Measurements from ENCODE around the gene CCDC47.

The CCDC47 gene

DNA sequence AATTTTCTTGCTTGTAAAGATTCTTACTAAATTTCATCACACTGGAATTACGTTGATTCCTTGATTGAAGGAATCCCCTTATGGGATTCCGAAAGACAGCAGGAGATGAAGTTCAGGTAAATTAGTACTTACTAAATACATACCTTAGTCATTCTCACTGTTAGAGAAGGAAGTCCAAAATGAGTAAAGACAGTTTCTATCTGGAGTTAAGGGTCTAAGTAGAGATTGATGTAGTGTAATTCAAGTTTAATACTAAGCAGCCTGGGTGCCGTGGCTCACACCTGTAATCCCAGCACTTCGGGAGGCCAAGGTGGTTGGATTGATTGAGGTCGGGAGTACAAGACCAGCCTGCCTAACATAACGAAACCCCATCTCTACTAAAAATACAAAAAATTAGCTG lies 10.1 kb upstream of the CCDC47 start:
- DNase-seq, result no peak

DNA sequence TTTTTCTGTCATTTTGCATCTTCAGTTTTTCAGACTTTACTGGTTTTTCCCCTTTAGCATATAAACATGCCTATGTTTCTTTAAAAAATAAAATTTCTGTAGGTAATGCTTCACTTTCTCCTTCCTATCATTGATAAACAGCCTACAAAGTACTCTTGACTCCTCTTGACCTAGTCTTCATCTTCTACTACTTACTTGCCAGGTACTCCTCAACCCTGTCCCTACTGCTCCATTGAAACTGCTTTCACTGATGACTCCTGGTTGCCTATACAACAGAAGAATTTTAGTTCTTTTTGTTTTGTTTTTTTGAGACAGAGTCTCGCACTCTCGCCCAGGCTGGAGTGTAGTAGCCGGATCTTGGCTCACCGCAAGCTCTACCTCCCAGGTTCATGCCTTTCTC lies 7.5 kb upstream of the CCDC47 start:
- DNase-seq, result no peak

DNA sequence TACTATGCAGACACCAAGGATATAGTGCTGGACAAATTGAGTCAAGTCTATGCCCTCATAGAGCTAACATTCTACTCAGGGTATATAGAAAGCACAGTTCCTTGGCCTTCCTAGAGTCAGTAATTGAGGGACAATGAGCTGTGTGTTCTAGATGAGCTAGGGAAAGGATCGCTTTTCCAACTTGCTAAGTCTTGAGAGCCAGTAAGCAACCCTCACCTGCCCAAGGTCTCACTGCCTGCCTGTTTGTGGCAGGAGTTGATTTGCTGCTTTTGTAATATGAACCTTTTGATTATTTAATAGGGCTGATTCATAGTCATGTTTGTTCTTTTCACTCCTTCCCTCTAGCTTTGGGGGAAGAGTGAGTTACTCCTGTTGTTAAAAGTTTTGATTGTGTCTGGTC lies 7.1 kb upstream of the CCDC47 start:
- no peak for DNase-seq

DNA sequence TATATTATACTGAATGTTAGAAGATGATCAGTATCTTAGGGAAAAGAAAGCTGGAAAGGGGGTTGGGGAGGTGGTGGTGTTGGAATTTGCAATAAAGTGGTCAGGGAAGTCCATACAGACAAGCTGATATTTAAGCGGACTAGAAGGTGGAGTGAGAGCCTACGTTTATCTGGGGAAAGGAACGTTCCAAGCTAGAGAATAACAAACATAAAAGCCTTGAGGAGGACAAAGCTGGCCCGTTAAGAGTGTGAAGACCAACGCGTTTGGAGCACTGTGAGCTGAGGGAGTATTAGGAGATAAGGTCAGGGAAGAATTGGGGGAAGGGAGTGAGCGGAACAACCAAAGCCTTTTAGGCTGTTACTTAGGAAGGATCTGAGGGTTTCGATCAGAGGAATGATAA lies 2.0 kb upstream of the CCDC47 start:
- DNase-seq, result no peak

DNA sequence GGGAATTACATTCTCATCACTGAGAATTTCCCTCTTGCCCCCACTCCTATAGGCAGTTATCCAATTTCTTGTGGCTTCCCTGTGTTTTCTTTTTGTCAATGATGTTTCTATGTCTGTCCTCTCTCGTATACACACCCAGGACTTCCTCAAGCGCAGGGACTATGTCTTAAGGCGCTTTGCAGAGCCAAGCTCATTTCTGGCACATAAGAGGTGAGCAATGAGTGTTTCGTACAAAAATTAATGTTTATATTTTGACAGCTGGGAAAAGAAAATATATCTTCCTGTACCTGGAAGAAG lies 1.5 kb upstream of the CCDC47 start:
- DNase-seq, result no peak

DNA sequence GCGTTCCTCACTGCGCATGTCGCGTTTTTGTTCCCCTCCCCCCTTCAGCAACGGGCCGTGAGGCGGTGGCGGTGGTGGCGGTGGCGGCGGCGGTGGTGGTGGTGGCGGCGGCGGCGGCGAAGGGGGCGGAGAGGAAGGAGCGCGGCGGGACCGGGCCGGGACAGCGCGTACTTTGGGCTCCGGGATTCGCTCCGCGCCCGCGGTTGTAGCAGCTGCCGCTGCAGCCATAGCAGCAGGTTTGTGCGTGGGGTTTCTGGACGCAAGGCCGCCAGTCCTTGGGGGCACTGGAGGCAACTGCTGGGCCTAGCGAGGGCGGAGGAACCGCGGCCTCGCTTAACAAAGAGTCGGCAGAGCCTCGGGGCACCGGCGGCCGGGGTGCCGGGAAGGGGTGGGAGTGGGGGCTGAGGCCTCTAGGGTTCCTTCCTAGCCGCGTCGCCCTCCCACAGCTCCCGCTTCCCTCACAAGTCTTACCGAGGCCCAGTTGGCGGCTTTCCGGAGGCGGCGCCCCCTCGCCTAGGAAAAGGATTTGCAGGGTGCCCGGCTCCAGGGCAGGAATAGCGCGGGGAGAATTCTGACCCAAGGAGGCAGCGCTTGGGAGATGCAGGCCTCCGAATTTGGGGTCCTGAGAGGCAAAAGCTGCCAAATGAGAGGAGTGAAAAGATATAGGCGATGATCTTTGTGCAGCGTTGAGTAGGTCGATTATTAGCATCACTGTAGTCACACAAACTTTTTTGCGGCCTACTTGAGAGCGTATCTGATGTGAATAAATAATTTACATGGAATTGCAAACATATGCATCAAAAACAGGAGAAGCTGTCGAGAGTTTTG lies 958 bp upstream of the CCDC47 start, which contains the start of gene DDX42:
DDX42 (plus strand) TSS at position 30 of the 828 bp plus-strand sequence. CDS start 12,880 bp downstream, outside the sequence.
- DNase-seq, result no peak

DNA sequence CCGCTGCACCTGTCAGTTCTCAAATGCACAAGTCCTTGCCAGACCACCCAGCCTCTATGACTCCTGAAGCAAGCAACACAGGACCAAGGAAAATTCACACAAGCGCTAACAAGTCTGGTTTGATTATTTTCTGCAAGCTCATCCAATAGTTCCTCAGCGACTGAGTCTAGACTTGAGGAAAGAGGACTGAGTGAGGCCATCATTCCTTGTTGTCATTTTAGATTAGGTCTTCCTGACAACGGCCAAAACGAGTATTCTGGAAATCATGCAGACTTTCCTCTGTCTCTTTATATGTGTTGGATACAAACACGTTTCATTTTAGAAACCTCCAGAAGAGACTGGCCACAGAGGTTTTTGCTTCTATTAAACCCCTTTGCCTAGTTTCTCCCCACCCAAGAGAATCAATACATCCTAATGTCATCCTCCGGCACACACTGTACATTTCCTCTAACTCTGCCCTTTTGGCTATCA lies 561 bp downstream of the CCDC47 start:
- DNase-seq, result no peak

DNA sequence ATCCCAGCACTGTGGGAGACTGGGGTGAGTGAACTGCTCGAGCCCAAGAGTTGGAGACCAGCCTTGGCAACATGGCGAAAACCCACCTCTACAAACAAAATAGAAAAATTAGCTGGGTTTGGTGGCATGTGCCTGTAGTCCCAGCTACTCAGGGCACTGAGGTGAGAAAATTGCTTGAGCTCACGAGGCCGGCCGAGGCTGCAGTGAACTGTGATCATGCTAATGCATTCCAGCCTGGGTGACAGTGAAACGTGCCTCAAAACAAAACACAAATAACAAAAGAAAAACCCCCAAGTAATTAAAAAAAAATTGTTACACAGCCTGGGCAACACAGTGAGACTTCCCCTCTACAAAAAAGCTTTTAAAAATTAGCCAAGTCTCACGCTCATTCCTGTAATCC lies 5.0 kb downstream of the CCDC47 start:
- DNase-seq, result no peak

DNA sequence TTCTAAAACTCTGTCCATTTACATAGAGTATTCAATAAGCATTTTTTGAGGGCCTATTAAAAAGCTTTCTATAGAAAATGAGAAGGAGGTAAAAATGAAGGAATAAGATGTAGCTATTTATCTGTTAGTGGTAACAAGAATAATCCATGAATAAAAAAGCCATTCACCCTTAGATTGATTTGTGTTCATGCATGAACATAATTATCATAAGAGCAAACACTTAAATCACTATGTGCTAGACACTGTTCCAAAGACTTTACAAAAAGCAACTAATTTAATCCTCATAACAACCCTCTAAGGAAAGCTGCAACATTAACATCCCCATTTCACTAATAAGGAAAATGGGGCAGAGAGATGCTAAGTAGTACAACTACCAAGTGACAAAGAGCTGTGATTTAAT lies 6.6 kb downstream of the CCDC47 start:
- DNase-seq, result no peak

DNA sequence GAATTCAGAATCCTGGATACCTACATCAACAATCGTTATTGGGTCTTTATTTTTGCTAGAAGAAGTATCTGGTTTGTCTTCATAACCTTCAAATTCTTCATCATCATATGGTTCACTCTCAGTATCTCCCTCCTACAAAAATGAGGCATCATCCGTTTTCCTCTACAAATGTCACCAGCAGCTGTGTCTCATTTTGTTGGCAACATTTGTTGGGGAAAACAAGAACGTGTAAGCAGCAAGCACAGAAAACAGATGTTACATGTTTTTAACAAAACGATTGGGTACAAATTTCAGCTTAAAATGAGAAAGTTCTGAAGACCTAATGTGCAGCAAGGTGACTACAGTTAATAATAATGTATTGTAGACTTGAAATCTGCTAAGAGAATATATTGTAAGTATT lies 8.7 kb downstream of the CCDC47 start:
- DNase-seq, result no peak

DNA sequence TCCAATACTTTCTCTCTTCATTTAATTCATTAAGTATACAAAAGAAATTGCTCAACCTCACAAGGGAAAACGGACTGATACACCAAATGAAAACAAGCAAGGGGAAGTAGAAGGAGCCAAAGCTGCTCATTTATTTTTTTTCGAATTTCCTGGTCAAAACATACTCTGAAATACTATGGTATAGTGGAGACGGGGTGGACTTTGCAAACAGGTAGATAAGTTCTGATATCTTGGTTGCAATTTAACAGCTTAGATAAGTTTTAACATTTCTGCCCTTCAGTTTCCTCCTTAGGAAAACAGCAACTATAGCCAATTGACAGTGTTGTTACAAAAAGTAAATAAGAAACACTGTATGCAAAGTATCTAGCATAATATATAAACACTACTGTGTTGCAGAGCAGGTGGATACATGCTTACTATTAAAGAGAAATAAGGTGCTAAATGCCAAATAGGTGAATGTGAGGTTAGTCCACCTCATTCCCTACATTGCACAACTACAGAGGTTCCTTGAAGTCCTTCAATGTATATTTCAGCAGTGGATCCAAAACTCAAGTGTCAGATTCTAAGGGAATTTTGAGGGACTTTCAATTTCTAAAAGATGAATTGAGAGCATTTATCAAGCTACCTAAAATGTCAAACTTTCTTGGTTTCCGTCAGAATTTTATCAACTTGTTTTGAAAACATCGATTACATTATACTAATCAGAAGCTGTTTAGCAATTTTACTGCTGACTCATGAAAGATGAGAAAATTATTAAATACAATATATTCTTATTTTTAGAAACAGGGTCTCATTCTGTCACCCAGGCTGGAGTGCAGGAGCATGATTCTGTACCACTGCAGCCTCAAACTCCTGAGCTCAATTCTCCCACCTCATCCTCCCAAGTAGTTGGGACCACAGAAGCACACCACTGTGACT lies 11.0 kb downstream of the CCDC47 start:
- no peak for DNase-seq

DNA sequence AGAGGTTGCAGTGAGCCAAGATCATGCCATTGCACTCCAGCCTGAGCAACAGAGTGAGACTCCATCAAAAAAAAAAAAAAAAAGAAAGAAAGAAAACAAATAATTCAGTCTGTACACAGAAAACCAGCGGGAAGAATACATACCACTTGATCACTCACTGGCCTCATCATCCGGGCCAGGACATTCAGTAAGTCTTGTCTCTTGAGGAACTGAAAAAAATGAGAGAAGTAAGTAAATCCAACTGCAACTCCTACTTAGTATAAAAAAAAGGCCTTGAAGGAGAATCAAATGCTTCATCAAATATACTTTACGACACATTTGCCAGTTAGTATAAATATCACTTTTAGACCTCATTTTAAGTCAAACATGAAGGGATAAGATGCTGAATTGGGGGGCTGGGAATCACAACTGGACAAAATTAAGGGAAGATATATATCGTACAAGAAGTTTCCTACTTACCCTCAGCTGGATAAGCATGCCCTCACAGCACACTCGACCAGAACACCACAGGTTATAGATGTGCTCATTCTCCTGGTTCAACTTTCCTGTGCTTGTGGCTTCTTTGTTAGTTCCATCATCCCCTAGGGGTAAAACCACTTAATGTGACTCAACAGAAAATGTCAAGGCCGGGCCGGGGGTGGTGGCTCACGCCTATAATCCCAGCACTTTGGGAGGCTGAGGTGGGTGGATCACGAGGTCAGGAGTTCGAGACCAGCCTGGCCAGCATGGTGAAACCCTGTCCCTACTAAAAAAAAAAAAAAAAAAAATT lies 12.4 kb downstream of the CCDC47 start:
- DNase-seq, result no peak

DNA sequence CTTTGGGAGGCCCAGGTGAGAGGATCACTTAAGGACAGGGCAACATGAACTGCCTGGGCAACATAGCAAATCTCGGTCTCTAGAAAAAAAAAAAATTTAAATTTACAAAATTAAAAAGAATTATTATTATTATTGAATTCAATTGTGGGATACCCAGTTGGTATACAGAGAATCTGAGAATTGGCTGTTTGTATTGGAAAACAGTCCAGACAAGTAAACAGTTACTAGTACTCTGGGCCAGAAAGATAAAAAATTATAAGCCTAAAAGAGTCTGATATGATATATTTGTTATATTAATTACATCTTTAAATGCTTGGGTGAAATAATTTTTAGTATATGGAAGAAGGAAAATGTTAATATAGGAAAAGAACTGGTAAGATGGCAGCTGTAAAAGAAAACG lies 15.0 kb downstream of the CCDC47 start:
- no peak for DNase-seq

DNA sequence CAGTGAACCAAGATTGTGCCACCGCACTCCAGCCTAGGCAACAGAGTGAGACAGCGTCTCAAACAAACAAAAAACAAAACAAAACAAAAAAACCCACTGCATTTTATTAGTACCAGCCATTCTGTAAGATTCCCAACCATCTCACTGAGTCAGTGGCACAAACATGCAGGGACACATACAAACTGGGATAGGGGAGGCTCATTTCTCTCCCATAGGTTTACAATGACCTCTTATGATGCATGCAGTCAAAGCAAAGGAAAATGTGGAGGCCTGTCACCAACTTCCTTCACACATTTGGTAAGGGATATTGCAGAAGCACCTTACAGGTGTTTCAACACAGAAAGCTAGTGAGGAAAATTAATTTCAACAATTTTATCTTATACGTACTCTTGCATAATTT lies 19.4 kb downstream of the CCDC47 start:
- no peak for DNase-seq

DNA sequence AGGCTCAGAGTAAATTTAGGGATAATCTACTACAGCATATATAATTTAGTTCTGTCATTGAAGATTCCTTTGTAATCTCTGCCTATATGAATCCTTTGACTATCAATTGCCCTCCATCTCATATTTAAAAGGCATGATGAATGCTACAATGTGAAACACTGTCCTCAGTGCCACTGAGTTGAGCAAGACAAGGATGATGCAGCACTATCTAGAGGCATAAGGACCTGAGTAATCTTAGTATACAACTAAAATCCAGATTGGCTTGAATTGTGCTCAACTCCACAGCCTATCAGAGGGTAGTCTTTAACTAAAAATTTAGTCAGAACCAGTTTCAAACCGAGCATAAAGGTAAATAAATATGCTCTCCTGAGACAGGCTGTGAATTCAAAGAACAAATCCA lies 20.2 kb downstream of the CCDC47 start:
- no peak for DNase-seq

DNA sequence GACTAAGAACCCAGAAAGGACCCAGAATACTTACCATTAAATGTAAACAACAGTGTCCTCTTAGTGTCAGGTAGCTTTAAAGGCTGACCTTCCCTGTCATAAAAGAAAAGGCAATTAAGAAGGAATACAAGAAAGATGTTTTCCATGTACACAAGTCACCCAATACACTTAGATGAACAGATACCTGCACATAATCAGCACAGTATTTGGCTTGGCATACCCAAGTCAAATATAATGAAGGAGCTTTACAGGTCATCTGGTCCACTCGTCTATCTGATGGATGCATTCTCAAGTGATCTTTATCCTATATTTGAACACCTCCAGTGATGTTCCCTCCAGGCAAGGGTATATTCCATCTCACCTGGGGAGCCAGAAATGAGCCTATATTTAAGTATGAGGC lies 20.7 kb downstream of the CCDC47 start:
- no peak for DNase-seq

DNA sequence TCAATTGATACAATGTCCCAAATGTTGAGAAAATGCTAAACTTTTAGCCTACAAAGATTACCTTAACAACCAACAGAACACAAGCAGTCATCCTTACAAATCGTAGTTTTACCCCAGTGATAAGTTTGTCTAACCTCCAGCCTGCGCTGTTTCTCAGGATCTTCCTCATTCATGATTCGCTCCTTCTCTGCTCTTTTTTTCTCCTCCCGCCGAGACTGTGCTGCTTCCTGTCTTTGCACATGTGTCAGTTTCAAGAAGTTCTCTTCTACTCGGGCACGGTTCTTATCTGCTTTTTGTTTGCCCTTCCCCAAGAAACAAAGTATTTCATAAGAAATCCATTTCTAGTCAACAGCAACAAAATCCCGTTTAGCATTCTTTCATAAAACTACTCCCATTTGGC lies 21.6 kb downstream of the CCDC47 start:
- no peak for DNase-seq

DNA sequence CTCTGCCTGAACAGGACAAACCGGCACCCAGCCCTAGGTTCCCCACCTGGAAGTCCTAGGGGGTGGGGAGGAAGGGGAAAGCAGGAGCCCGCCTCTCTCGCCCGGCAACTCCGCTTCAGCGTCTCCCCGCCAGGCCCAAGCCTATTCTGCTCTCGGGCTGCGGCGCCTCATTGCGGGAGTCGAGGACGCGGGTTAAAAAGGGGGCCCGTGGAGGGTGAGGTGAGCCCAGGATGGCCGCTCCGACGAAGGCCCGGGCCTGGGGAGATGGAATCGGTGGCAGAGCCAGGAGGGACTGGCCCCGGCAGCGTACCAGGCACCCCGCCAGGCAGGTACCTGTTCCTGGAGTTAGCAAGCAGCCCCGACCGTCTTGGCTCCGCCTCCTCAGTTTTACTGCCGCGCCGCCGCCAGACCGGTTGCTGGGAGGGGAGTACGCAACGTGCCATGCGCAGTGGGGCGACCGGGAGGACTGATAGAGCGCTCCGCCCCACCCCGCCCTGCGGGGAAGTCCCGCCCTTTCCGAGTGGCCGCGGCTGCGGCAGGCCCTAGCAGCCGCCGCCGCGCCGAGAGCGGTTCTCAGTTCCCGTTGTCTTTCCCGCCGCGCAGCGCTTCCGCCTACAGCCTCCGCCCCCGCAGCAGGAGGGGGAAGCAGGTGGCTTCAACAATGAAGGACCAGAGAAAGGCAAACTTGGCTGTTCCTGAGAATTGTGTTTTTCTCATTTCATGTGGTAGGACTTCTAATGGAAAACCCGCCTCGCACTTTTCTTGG lies 31.8 kb downstream of the CCDC47 start, which contains the start of gene STRADA:
STRADA (minus strand) TSS at position 392 of the 766 bp plus-strand sequence. CDS start 13,430 bp downstream, outside the sequence.
- peak; percentile 99 for DNase-seq

DNA sequence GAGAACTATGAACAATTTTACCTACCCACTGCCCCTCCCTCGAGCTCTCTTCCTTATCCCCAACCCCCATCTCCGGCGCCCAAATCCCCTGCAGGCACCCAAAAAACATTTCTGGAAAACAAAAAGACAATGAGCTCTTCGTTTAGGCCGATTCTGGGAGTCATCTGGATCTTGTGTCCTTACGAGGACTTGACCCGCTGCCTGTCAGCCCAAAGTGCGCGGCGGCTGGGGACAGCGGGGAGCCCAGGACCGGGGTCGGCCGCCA lies 32.3 kb downstream of the CCDC47 start:
- no peak for DNase-seq

DNA sequence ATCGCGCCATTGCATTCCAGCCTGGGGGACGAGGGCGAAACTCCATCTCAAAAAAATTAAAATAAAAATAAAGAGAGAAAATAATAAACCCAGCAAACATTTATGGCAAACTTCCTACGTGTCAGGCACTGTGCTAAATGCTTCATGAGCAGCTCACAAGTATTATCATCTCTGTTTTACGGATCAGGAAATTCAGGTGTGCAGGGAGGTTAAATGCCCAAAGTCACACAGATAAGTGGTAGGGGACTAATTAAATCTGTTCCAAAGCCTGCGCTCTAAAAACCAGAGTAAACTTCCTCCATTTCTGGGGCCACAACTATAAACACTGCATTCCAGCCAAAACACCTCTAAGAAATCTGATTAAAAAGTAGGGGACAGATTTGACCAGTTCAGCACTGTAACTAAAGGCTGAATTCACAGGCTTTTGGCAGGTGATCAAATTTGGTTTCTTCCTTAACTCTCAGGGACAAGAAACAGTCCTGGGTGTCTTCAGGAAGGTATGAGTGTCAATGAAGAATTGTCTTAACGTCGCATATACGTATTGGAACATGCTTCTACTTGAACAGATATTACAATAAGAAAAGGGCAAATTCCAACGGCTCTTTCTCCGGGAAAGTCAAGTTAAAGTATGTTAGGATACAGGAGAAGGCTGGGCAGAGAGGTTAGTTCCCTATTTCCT lies 32.8 kb downstream of the CCDC47 start:
- no peak for DNase-seq

DNA sequence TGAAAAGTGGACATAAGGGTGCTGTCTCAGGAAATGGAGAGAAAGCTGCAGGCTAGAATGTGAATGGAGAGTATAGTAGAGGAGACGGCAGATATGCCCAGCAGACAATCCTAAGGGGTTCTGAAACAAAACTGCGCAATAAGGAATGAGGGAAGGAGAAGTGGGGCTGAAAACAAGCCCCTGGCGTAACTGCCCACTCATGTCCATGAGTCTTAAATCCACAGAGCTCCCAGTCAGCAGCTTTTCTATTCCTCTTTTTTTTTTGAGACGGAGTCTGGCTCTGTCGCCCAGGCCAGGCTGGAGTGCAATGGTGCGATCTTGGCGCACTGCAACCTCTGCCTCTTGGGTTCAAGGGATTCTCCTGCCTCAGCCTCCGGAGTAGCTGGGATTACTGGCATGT lies 37.7 kb downstream of the CCDC47 start:
- no peak for DNase-seq

DNA sequence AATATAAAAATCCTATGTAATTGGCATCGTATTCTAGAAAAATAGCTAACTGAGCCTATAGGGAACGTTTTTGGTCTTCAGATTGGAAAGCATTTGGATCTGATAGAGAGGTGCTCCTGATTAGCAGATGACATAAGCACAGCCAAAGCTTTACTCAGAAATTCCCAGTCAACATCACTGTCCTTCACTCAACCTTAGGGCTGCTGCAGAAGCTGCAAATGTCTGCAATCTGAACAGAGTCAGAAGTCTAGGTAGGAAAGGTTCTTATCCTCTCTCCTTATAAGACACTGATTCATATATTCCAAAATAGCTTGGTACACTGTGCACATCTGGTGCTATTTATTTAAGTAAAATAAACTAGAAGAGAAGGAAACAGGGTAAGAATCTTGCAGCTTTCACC lies 51.0 kb downstream of the CCDC47 start:
- DNase-seq, result no peak

Data from right hindlimb (tissue), 1 donor.